H1 (cell line): ENCODE data around the gene ARID5A. TPM values are rescaled to one million over a fixed set of nuclear protein-coding genes. Genes with fewer than 3 reads are reported as not detected.

Source experiments
- SP2 ChIP-seq: IDR thresholded peaks from 2 replicates; pipeline ENCODE4 v1.6.1; 2012; ENCODE audit warnings: mild to moderate bottlenecking, low read length, inconsistent platforms
- polyA plus RNA-seq, 7 experiments: library from polyadenylated mRNA; depleted of rRNA in 3 of 7; stranded (reverse) in 5 of 7; unstranded in 2 of 7; fragments of >200 nt in 5 of 7; fragments of 200-250 nt in 2 of 7; gene quantifications; 1 replicate in 5 of 7; 2 replicates in 1 of 7; 4 replicates in 1 of 7; pipeline versions ENCODE4 v1.2.1 to v1.2.3, GENCODE V29; 2011 to 2013; ENCODE audit warnings: missing spikeins in 2 of 7, mixed read lengths in 2 of 7
- total RNA-seq: library from RNA; stranded (reverse); fragmentation: NEBNext Ultra II Directional; extraction: Animal tissue kit (Norgen Biotek cat#: 25700); gene quantifications from 2 replicates; pipeline ENCODE4 v1.2.1, GENCODE V29; 2021

Gene ARID5A
- total and polyA plus RNA-seq, 2 of the 8 experiments (the other 6 are each of a cell fraction or from before 2014, with no cell fraction given), result 3.3 to 5.3 TPM

GRCh38 chr2:96548558-96549465 lies 12.3 kb downstream of the ARID5A start (continued):
- TF ChIP-seq SP2, result no peak
